ENCODE data around the gene MAN1B1. TPM values are rescaled to one million over a fixed set of nuclear protein-coding genes. Genes with fewer than 3 reads are reported as not detected.
"Not testable (repeated sequence)": the region's sequence is repeated elsewhere in the genome, so short reads cannot be mapped to it uniquely, and the experiment has no call there.

The MAN1B1 gene
- polyA plus RNA-seq, 1 donor (not counting 4 experiments of a cell fraction or from before 2014, with no cell fraction given): 34.3 TPM

- Histone ChIP-seq H3K36me3 (ENCODE audit: control insufficient read depth in 2 of 2, extremely low read depth in 1 of 2, insufficient read depth in 2 of 2, low read length in 2 of 2) (no peaks in the 10 kb centered on the region), H3K4me1 (ENCODE audit: control insufficient read depth, extremely low read depth, insufficient read depth, low read length) (peaks cover 12% of the 10 kb centered on the region), H2AFZ (ENCODE audit: control insufficient read depth, low read length) (peak overlapping the region; percentile 49), H3K9ac (ENCODE audit: control insufficient read depth, extremely low read depth, insufficient read depth, low read length) (no peak overlapping the region), H3K27me3 (ENCODE audit: control insufficient read depth, extremely low read depth, insufficient read depth, low read length) (no peaks in the 10 kb centered on the region), H3K9me1 (ENCODE audit: control insufficient read depth, extremely low read depth, insufficient read depth, low read length) (no peaks in the 10 kb centered on the region), H3K27ac (ENCODE audit: control insufficient read depth, insufficient read depth, low read length) (no peak overlapping the region), H3K4me2 (ENCODE audit: control insufficient read depth, extremely low read depth, insufficient read depth, low read depth, low read length) (peak overlapping the region; percentile 54), H3K79me2 (ENCODE audit: control insufficient read depth, insufficient read depth, low read length) (no peaks in the 10 kb centered on the region), H3K9me3 (ENCODE audit: control insufficient read depth, low read depth, low read length) (no peaks in the 10 kb centered on the region), H3K4me3 (ENCODE audit: control insufficient read depth in 2 of 3, extremely low read depth in 1 of 3, insufficient read depth in 2 of 3, low read depth in 1 of 3, low read length in 3 of 3) (no peak overlapping the region), H4K20me1 (ENCODE audit: control insufficient read depth, extremely low read depth, insufficient read depth, low read length) (no peaks in the 10 kb centered on the region)
- dilution Hi-C loops (cut with MboI; ENCODE audit: extremely low pct_ligation_motif_present, low sequenced_read_pairs): no loop called here
- DNase-seq (ENCODE audit: low read depth, low spot score): no peak
- FAIRE-seq: peak; percentile 82
- no peak for TF ChIP-seq EZH2 (IDR thresholded peaks at IDR 0.05; ENCODE audit: low read length)
- TF ChIP-seq CTCF (optimal IDR thresholded peaks at IDR 0.05 in 1 of 3, IDR thresholded peaks at IDR 0.05 in 1 of 3, conservative IDR thresholded peaks at IDR 0.05 in 1 of 3; ENCODE audit: extremely low read depth in 1 of 3, insufficient read depth in 2 of 3, low read length in 3 of 3): no peak
These were observed 24.4 kb upstream of the MAN1B1 start for GRCh38 chr9:137062384-137062783.

- H2AFZ ChIP-seq (ENCODE audit: control insufficient read depth, low read length); H3K27me3 ChIP-seq (ENCODE audit: control insufficient read depth, extremely low read depth, insufficient read depth, low read length); H3K9me1 ChIP-seq (ENCODE audit: control insufficient read depth, extremely low read depth, insufficient read depth, low read length); H3K27ac ChIP-seq (ENCODE audit: control insufficient read depth, insufficient read depth, low read length); H3K4me3 ChIP-seq (ENCODE audit: control insufficient read depth in 2 of 3, extremely low read depth in 1 of 3, insufficient read depth in 2 of 3, low read depth in 1 of 3, low read length in 3 of 3); dilution Hi-C loops (cut with MboI; ENCODE audit: extremely low pct_ligation_motif_present, low sequenced_read_pairs); H3K9ac ChIP-seq (ENCODE audit: control insufficient read depth, extremely low read depth, insufficient read depth, low read length); H3K79me2 ChIP-seq (ENCODE audit: control insufficient read depth, insufficient read depth, low read length); DNase-seq (ENCODE audit: low read depth, low spot score); H4K20me1 ChIP-seq (ENCODE audit: control insufficient read depth, extremely low read depth, insufficient read depth, low read length); H3K9me3 ChIP-seq (ENCODE audit: control insufficient read depth, low read depth, low read length); H3K36me3 ChIP-seq (ENCODE audit: control insufficient read depth in 2 of 2, extremely low read depth in 1 of 2, insufficient read depth in 2 of 2, low read length in 2 of 2); FAIRE-seq: not testable (repeated sequence)
- Histone ChIP-seq H3K4me1 (ENCODE audit: control insufficient read depth, extremely low read depth, insufficient read depth, low read length) (peaks cover 12% of the 10 kb centered on the region), H3K4me2 (ENCODE audit: control insufficient read depth, extremely low read depth, insufficient read depth, low read depth, low read length) (peak overlapping the region; percentile 54)
These were observed 24.0 kb upstream of the MAN1B1 start for GRCh38 chr9:137062798-137063197.

- Histone ChIP-seq H3K4me3 (ENCODE audit: control insufficient read depth in 2 of 3, extremely low read depth in 1 of 3, insufficient read depth in 2 of 3, low read depth in 1 of 3, low read length in 3 of 3) (no peak overlapping the region), H3K36me3 (ENCODE audit: control insufficient read depth in 2 of 2, extremely low read depth in 1 of 2, insufficient read depth in 2 of 2, low read length in 2 of 2) (no peaks in the 10 kb centered on the region), H4K20me1 (ENCODE audit: control insufficient read depth, extremely low read depth, insufficient read depth, low read length) (no peaks in the 10 kb centered on the region), H3K4me2 (ENCODE audit: control insufficient read depth, extremely low read depth, insufficient read depth, low read depth, low read length) (no peak overlapping the region), H3K9ac (ENCODE audit: control insufficient read depth, extremely low read depth, insufficient read depth, low read length) (no peak overlapping the region), H3K27me3 (ENCODE audit: control insufficient read depth, extremely low read depth, insufficient read depth, low read length) (no peaks in the 10 kb centered on the region), H3K4me1 (ENCODE audit: control insufficient read depth, extremely low read depth, insufficient read depth, low read length) (peaks cover 16% of the 10 kb centered on the region), H3K9me3 (ENCODE audit: control insufficient read depth, low read depth, low read length) (no peaks in the 10 kb centered on the region), H3K9me1 (ENCODE audit: control insufficient read depth, extremely low read depth, insufficient read depth, low read length) (no peaks in the 10 kb centered on the region), H2AFZ (ENCODE audit: control insufficient read depth, low read length) (no peak overlapping the region), H3K79me2 (ENCODE audit: control insufficient read depth, insufficient read depth, low read length) (no peaks in the 10 kb centered on the region), H3K27ac (ENCODE audit: control insufficient read depth, insufficient read depth, low read length) (no peak overlapping the region)
- no peak for DNase-seq (ENCODE audit: low read depth, low spot score)
- dilution Hi-C loops (cut with MboI; ENCODE audit: extremely low pct_ligation_motif_present, low sequenced_read_pairs): no loop called here
- no peak for FAIRE-seq
- TF ChIP-seq CTCF (optimal IDR thresholded peaks at IDR 0.05 in 1 of 3, IDR thresholded peaks at IDR 0.05 in 1 of 3, conservative IDR thresholded peaks at IDR 0.05 in 1 of 3; ENCODE audit: extremely low read depth in 1 of 3, insufficient read depth in 2 of 3, low read length in 3 of 3) (no peak), EZH2 (IDR thresholded peaks at IDR 0.05; ENCODE audit: low read length) (no peak)
These were observed 23.3 kb upstream of the MAN1B1 start for GRCh38 chr9:137063311-137064026.

Data from keratinocyte (primary cell).